Tibial nerve (tissue), 4 donors: ENCODE data around the gene ANXA10.

Experiments
- EP300 ChIP-seq, 2 donors: sonication (generic); formaldehyde crosslinking; IDR thresholded peaks; one replicate each; pipeline ENCODE4 v1.6.1; 2017; ENCODE audit warnings: antibody characterized with exemption in 2 of 2, mild to moderate bottlenecking in 1 of 2
- POLR2A ChIP-seq, 2 donors: fragments of 450-650 bp; IDR thresholded peaks; one replicate each; pipeline ENCODE4 v1.6.1; 2017; ENCODE audit warnings: antibody characterized with exemption in 2 of 2, mild to moderate bottlenecking in 2 of 2, moderate library complexity in 2 of 2
- TF ChIP-seq, protein P1 (sequence below), 5 experiments: fragments of 200-600 bp in 3 of 5; fragments of 450-650 bp in 2 of 5; sonication (generic) in 3 of 5; IDR thresholded peaks; one replicate each; pipeline ENCODE4 v1.5.1; 2016 to 2019; ENCODE audit warnings: antibody characterized with exemption in 5 of 5, mild to moderate bottlenecking in 3 of 5, moderate library complexity in 2 of 5

DNA sequence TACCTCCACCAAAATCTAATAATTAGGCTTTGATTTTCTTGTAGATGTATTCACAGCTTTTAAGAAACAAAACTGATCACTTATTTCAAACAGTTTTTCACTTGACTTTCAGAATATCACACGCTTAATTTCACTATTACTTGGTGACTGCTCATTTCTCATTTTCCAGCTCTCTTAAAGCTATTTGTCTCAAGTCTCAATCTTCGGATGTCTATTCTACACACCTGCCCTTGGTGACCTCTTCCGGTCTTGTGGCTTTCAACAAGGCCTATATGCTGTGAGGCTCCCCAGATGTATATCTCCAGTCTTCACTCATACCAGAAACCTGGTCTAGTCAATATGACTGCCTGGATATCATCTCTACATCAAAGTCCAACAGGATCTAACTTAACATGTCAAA is 34.9 kb upstream of the ANXA10 start:
- TF ChIP-seq POLR2A (IDR thresholded peaks at IDR 0.05): no peak
- TF ChIP-seq, protein P1, sequence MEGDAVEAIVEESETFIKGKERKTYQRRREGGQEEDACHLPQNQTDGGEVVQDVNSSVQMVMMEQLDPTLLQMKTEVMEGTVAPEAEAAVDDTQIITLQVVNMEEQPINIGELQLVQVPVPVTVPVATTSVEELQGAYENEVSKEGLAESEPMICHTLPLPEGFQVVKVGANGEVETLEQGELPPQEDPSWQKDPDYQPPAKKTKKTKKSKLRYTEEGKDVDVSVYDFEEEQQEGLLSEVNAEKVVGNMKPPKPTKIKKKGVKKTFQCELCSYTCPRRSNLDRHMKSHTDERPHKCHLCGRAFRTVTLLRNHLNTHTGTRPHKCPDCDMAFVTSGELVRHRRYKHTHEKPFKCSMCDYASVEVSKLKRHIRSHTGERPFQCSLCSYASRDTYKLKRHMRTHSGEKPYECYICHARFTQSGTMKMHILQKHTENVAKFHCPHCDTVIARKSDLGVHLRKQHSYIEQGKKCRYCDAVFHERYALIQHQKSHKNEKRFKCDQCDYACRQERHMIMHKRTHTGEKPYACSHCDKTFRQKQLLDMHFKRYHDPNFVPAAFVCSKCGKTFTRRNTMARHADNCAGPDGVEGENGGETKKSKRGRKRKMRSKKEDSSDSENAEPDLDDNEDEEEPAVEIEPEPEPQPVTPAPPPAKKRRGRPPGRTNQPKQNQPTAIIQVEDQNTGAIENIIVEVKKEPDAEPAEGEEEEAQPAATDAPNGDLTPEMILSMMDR (IDR thresholded peaks at IDR 0.05): no peak
- TF ChIP-seq EP300 (IDR thresholded peaks at IDR 0.05): no peak
